Islet precursor cell (in vitro differentiated cells): ENCODE data around the gene NDUFC2.
"Not testable (repeated sequence)": the region's sequence is repeated elsewhere in the genome, so short reads cannot be mapped to it uniquely, and the experiment has no call there.

Experiments
- DNase-seq: peaks from one replicate; pipeline ENCODE4 v3.0.0-alpha.2; 2018

Gene NDUFC2

DNA sequence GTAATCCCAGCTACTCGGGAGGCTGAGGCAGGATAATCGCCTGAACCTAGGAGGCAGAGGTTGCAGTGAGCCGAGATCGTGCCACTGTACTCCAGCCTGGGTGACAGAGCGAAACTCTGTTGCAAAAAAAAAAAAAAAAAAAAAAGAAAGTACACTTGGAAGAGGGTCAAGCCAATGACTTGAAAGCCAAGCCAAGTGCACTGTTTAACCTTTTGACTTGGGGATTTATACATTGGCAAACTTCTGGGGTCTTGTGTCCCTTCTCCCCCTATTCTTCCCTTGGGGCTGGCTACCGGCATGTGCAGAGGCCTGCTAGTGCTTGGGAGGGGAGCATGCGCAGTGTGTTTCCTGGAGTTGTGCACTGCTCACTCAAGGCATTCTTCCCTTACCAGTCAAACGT is 30.3 kb downstream of the NDUFC2 start:
- no peak for DNase-seq

DNA sequence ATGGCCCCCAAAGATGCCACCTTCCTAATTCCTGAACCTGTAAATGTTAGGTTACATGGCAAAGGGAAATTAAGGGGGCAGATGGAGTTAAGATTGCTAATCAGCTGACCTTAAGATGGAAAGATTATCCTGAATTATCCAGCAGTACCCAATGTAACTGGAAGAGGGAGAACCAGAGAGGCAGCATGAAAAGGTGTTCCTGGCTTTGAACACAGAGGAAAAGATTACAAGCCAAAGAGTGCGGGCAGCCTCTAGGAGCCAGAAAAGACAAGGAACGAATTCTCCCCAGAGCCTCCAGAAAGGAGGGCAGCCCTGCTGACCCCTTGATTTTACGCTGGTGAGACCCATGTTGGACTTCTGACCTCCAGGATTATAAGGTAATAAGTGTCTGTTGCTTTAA is 31.1 kb downstream of the NDUFC2 start:
- no peak for DNase-seq

DNA sequence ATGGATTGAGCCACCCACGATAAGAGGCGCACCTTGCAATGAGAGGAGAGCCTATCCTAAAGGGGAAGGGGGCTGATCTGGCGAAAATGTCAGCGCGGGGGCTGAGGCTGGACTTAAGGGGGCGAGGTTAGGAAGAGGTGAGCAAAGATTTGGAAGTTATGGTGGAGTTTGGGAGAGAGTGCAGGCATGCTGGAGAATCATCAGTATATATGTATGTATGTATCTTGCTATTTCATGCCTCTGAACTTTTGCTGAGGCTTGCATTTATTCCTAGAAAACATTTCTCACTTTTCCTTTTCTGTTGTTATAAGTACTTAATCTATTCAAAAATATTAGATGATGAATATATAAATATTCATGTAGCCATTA is 33.2 kb downstream of the NDUFC2 start:
- no peak for DNase-seq

DNA sequence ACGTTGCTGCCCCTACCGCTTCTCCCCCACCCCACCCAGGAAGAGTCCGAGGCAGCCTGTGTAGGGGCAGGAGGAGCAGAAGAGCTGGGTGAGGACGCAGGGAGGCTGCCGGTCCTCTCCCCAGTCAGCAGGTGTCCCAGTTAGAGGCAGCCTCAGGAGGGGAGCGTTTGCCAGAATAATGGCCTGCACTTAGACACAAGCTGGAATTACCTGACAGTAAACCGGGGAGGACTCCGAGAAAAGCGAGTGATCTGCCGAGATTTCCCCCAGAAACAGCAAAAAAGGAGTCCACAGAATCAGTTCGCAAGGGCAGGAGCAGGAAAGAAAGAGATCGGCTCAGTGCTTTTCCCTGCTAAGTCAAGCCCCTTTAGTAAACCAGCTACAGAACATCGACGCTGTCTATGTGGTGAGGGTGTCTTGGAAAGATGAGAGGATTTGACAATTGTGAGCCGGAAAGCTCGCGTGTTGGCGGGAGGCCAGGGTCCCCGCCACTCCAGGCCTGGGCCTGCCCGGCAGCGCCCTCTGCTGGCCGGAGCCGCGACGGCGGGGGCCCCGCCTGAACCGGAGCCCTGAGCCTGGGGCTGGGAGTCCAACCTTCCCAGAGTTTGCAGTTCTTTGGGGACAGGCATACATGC is 33.7 kb downstream of the NDUFC2 start:
- DNase-seq, result peak; percentile 87

DNA sequence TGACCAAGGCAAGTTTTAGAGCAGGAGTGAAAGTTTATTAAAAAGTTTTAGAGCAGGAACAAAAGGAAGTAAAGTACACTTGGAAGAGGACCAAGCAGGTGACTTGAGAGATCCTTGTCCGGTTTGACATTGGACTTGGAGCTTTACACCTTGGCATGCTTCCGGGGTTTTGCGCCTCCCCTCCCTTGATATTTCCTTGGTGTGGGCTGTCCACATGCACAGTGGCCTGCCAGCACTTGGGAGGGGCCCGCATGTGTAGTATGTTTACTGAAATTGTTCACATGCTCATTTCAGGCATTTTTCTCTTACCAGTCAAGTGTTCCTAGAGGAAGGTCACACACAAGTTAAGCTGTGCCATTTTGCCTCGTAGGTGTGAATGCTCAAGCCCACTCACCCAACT is 35.0 kb downstream of the NDUFC2 start:
- DNase-seq, result no peak

DNA sequence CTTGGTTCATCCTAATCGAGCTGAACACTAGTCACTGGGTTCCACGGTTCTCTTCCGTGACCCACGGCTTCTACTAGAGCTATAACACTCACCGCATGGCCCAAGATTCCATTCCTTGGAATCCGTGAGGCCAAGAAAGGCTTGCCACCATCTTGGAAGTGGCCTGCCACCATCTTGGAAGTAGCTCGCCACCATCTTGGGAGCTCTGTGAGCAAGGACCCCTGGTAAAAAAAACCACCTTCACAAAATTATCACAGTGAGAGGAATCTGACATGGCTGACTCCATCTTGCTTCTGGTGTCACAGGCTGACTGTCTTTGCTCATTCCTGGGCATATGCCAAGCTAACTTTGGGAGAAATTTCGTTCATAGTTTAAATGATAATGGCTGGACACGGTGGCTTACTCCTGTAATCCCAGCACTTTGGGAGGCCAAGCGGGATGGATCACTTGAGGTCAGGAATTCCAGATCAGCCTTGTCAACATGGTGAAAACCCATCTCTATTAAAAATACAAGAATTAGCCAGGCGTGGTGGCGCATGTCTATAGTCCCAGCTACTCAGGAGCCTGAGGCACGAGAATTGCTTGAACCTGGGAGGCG is 37.7 kb downstream of the NDUFC2 start:
- no peak for DNase-seq

DNA sequence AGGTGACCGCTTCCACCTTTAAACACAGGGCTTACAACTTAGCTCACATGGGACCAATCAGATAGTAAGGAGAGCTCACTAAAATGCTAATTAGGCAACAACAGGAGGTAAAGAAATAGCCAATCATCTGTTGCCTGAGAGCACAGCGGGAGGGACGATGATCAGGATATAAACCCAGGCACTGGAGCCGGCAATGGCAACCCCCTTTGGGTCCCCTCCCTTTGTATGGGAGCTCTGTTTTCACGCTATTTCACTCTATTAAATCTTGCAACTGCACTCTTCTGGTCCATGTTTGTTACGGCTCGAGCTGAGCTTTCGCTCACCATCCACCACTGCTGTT is 38.3 kb downstream of the NDUFC2 start:
- DNase-seq, result not testable (repeated sequence)

DNA sequence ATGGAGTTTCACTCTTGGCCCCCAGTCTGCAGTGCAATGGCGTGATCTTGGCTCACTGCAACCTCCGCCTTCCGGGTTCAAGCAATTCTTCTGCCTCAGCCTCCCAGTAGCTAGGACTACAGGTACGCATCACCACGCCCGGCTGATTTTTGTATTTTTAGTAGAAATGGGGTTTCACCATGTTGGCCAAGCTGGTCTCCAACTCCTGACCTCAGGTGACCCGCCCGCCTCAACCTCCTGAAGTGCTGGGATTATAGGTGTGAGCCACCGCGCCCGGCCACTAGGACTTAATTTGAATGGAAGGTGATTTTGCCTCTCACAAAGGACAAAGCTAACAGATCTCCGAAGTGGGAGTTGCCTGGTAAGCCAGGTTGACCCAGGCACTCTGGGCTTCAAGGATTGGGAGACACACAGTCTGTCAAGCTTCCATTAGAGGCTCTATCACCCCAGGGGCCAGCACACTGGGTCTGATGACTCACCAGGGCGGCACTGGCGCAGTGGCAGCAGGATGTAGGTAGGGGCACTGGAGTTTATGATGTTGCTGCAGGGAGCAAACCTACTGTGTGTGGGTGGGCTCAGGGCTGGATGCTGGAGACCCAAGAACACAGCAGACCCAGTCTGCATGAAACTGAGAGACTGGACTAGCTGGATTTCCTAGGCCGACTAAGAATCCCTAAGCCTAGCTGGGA is 38.8 kb downstream of the NDUFC2 start:
- no peak for DNase-seq

DNA sequence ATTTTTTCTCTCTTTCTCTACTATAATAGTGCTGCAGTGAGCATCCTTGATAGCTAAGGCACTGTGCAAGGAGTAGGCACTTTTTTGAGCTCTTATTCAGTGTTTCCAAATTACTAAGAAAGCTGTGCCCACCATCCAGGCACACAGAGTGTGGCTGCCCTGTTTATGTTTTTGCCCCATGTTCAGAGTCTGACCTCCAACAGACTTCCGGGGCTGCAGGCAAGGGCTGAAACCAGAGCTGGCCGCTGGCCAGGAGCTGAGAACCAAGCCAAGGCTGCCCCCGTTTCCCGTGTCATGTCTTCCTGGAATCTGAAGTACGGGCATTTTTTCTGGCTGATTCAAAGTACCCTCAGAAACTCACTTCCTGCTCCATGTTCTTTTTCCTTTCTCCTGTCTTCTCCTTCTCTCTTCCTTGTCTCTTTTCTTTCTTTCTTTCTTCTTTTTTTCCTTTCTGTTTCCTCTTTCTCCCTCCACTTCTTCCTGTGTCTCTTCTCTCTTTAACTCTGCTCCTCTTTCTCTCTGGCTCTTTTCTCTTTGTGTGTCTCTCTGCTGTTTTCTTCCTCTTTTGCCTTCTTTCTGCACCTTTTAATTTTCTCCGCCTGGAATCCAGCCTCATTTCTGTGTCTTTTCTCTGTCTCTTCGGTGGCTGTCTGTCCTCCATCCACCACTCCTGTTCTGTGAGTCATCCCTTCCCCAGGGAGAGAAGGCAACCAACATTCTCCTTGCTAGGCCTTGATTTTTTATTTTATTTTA is 39.6 kb downstream of the NDUFC2 start:
- DNase-seq, result peak; percentile 65

DNA sequence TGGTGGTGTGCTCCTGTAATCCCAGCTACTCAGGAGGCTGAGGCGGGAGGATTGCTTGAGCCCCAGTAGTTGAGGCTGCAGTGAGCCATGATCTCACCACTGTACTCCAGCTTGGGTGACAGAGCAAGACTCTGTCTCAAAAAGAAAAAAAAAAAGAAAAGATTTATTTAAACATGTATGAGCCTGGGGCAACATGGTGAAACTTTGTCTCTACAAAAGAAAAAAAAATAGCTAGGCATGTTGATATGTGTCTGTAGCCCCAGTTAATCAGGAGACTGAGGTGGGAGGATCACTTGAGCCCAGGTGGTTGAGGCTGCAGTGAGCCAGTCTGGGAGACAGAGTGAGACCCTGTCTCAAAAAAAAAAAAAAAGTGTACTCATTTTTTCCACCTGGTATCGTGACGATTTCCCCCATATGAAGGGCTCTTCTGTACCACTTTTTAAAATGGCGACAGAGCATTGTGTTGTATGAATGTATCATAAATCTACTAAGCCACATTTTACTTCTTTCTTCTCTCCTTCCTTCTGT is 40.2 kb downstream of the NDUFC2 start:
- no peak for DNase-seq

DNA sequence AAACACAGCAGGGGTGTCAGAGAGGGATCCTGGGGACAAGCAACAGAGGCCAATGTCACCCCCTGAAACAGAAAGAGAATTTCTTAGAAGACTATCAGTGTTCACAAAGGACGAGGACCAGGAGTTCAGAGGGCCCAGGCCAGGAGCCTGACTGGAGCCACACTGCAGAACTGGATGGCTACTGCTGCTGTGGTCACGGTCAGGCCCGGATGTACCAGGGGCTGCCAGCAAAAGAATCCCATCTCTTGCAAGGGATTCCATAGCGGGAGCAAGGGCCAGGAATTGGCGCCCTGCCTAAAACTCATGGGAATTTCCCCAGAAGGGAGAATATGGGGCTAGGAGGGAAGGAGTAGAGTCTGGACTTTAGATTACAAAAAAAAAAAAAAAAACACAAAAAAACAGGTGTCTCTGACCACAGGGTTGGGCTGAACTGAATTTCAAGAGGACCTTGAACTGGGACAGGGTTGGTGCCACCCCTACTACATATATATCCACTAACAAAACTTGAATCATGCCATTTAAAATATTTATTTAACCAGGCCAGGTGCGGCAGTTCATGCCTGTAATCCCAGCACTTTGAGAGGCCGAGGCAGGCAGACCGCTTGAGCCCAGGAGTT is 40.9 kb downstream of the NDUFC2 start:
- no peak for DNase-seq

DNA sequence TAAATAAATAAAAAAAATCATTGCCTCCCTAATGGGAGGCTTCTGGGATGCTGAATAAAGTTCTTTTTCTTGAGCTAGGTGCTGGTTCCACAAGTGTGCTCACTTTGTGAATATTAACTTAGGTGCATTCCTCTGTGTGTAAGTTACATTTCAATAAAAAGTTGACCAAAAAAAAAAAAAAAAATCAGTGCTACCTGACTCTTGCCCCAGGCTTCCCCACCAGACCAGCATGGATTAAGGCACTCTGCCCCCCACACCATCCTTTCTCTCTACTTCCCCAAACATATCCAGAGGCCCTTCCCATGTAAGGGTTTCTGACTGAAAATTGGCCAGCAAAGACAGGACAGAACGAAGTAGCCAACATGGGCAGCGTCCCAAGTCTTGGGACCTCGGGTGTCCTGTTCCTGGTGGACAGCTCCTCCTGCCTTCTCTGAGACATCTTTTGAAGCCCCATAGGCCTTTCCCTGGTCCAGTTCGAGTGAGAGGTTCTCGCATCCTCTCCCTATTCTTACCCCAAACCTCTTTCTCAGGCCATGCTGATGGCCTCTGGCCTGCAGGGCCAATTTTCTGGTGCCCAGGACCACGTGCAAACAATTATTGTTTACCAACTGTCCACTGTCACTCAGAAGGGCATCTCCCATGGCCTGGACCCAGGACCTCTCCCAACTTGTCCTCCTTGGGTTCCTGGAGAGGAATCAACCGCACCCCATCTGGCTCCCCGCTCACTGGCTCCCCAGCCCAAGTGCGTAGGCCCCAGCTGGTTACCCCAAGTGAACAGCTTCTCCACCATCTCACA is 41.6 kb downstream of the NDUFC2 start:
- no peak for DNase-seq

DNA sequence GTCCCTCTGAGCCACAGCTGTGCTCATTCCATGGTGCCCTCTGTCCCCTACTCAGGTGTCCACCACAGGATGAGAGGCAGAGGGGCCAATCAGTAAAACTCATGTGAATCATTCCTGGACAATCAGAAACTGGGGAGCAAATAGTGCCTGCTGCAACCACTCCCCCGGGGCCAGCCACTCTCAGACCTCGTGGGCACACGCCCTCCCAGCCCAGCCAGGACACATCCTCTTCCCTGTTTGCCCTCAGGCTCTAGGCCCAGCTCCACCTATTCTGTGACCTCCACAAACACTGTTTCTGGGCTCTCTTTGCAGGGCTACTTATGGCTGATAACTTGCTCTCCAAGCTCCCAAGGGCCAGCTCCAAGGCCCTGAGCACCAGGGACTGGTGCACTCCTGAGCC is 42.6 kb downstream of the NDUFC2 start:
- DNase-seq, result peak; percentile 64

DNA sequence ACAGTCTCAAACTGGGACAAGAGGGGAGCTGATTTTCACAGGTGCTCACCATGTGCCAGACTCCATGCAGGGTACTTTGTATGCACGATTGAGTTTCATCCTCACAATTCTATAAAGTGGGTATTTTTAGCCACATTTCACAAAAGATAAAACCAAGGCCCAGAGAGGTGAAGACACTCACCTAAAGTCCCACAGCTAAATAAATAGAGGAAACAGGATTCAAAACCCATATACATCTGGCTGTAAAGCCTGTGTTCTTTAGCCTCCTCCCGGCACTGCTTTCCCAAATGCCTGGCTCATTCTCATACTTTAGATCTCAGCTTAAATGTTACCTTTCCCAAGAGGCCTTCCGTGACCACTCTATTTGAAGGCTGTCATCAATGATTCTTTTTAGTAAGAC is 43.3 kb downstream of the NDUFC2 start:
- DNase-seq, result no peak

DNA sequence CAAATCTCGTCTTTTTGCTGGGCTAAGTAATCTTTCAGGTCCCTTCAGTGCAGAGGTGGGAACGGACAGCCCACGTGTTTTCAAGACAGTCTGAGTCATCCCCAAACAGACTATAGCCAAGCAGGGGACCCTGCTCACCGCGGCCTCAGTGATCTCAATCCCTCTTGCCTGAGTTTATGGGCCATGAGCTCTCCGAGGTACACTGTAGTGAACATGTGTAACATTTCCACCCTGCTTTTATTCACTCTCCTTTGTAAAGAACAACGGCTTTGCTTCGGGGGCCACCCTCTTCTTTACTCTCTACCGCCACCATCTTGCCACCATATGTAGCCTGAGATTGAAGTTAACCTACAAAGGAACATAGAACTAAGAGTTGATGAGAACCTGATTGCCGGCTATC is 45.0 kb downstream of the NDUFC2 start:
- no peak for DNase-seq

DNA sequence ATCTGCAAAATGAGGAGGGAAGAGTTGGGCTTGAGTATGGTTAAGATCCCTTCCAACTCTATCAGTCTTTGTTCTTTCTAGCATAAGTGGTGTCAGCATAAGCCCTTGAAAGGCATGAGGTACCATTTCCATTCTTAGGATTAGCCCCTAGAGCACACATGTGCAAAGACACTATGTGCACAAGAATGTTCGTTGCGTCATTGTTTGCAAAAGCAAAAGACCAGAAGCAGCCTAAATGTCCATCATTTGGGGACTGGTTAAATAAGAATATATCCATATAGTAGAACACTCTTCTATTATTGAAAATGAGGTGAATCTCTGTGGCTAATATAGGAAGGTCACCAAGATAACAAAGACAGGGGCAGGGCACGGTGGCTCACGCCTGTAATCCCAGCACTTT is 46.6 kb downstream of the NDUFC2 start:
- no peak for DNase-seq

DNA sequence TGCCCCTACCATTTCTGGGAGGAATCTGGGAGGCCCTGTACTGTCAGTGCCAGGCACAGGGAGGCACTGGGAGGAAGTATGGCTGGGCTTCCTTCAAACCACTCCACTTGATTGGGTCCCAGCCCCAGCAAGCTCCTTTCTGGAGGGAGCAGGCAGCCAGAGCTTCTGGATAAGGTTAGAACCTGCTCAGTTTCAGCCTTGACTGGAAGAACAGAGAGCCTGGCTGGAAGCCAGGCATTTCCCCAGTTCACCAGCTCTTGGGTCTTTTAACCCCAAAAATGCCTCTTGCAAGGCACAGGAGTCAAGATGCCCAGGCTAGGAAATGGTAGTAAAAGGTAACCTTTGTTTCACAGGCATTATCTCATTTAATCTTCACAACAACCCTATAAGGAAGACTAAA is 47.6 kb downstream of the NDUFC2 start:
- no peak for DNase-seq

DNA sequence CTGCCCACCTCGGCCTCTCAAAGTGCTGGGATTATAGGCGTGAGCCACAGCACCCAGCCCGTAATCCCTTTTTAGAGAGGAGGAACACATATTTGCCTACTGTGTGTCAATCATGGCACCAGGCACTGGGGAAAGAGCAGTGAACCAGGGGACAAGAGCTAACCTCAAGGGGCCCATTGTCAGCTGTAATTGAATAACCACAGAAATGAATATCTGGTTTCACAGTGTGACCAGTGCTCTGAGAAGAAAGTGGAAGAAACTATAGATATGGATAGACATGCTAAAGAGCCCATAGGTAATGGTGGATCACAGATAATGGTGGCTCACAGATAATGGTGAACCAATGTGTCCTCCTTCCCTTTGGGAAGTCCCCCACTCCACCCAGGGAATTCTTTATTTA is 48.0 kb downstream of the NDUFC2 start:
- DNase-seq, result no peak

DNA sequence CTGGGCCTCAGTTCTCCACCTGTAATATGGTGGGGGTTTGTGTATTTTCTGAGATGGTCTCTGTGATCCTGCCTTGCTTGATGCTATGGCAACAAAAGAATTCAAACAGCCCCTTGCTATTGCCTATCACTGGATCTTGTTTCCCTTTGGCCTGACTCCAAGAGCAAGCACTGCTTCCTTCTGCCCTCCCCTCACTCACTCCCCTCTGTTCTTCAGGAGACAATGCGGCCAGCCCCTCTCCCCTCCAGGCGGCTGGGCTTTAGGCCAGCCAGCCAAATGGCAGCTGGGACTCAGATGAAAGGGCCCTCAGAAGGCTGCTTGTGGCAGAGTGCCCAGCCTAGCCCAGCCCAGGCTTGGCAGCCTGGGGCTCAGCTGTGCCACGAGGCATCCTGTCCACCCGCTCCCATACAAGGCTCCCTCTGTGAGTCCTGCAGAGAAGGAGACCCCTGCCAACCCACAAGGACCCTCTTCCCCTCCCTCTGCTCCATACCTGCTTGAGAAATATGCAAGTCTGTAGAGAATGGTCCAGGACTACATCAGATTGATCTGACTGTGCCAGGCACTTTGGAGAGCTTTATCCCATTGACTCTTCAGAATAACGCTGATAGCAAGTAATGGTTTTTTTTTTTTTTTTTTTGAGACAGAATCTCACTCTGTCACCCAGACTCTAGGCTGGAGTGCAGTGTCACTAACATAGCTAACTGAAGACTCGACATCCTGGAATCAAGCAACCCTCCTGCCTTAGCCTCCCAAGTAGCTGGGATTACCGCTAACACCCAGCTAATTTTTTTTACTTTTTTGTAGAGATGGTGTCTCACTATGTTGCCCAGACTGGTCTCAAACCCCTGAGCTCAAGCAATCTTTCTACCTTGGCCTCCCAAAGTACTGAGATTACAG is 49.0 kb downstream of the NDUFC2 start:
- no peak for DNase-seq

DNA sequence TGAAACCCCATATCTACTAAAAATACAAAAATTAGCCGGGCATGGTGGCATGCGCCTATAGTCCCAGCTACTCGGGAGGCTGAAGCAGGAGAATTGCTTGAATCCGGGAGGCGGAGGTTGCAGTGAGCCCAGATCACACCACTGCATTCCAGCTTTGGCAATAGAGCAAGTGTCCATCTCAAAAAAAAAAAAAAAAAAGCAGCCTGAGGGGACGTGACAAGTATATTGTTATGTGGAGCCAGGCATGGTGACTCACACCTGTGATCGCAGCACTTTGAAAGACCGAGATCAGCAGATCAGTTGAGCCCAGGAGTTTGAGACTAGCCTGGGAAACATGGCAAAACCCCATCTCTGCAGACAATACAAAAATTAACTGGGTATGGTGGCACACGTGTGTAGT is 51.2 kb downstream of the NDUFC2 start:
- peak; percentile 65 for DNase-seq

DNA sequence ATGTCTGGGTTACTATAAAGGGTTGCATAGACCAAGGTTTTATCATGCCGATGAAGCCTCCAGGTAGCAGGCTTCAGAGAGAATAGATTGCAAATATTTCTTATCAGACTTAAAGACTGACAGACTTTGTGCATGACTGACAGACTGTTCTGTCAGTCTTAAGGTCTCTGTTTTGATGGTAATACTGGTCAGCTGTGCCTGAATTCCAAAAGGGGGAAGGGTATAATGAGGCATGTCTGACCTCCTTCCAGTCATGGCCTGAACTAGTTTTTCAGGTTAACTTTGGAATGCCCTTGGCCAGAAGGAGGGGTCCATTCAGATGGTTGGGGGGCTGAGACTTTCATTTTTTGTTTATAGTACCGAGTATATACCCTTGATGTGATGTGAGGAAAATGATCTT is 51.9 kb downstream of the NDUFC2 start:
- DNase-seq, result no peak
